Measurements from ENCODE around the gene CCDC92B.

DNA sequence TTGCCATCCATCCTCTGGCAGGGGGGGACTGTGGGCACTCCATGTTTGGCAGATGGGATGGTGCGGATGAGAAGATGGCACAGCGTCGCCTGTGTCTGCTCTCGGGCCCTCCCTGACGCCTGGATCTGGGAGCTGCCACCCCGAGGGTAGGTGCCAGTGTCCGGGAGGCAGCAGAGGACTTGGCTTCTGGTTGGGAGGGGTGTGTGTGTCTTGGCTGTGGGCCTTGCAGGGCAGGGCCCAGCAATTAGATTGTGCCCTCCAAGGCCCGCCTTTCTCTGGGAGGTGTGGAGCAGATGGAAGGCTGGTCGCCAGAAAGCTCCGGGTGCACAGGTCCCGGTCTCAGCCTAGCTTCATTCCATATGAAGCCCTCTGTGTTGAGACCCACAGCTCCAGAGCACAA, 48.2 kb upstream of the CCDC92B start:
- TF ChIP-seq, protein P1, sequence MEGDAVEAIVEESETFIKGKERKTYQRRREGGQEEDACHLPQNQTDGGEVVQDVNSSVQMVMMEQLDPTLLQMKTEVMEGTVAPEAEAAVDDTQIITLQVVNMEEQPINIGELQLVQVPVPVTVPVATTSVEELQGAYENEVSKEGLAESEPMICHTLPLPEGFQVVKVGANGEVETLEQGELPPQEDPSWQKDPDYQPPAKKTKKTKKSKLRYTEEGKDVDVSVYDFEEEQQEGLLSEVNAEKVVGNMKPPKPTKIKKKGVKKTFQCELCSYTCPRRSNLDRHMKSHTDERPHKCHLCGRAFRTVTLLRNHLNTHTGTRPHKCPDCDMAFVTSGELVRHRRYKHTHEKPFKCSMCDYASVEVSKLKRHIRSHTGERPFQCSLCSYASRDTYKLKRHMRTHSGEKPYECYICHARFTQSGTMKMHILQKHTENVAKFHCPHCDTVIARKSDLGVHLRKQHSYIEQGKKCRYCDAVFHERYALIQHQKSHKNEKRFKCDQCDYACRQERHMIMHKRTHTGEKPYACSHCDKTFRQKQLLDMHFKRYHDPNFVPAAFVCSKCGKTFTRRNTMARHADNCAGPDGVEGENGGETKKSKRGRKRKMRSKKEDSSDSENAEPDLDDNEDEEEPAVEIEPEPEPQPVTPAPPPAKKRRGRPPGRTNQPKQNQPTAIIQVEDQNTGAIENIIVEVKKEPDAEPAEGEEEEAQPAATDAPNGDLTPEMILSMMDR (IDR thresholded peaks at IDR 0.05), result no peak
- TF ChIP-seq ZFX (IDR thresholded peaks at IDR 0.05; ENCODE audit: borderline replicate concordance), result no peak

Data from 22Rv1 (cell line).